HepG2 (cell line): ENCODE measurements around the gene EEF1E1. TPM values are rescaled to one million over a fixed set of nuclear protein-coding genes. Genes with fewer than 3 reads are reported as not detected.
A peak's percentile ranks its signal among the peaks of the same experiment; 100 is the strongest.

Source experiments
- ATAC-seq: fragments of 200-7000 bp; cut with Tn5 transposase; 3 replicates; pipeline ENCODE4 v1.9.1; 2020; ENCODE audit warnings: mild to moderate bottlenecking, moderate library complexity
- BruUV-seq: library from RNA; stranded (reverse); fragments of 400-500 nt; replicated peaks from 2 replicates; lab custom pipeline; 2021; lab: Mats Ljungman, UMichigan
- CTCF ChIA-PET: fragments of 300-600 bp; formaldehyde crosslinking; extraction: SDS; loops from one replicate; lab custom pipeline; 2021; ENCODE audit warnings: low total read pairs, inconsistent platforms, low intra/inter-chr PET ratio; lab: Yijun Ruan, JAX
- POLR2A ChIA-PET: fragments of 350-600 bp; sonication (Branson Sonifier 250); formaldehyde crosslinking; loops from one replicate; lab custom pipeline; 2020; ENCODE audit warnings: antibody characterized with exemption, inconsistent platforms; lab: Yijun Ruan, JAX
- DNase-seq: peaks from one replicate; pipeline ENCODE4 v3.0.0-alpha.2; 2015; ENCODE audit warnings: low spot score
- FAIRE-seq: peaks from 3 replicates; lab custom pipeline; 2011; peaks lifted over from hg19 to GRCh38; lab: Jason Lieb, UNC
- H2AFZ ChIP-seq: one replicate; pipeline ENCODE4 v1.6.1; 2011; ENCODE audit warnings: low read length, inconsistent platforms
- H3K27ac ChIP-seq: fragments of 300-600 bp; 3 replicates; pipeline ENCODE4 v1.8.0; 2011; ENCODE audit warnings: mixed run types, mild to moderate bottlenecking, mixed read lengths, low read length, inconsistent platforms; ENCODE audit not compliant: insufficient read depth; ENCODE audit errors: extremely low read length
- H3K27me3 ChIP-seq, 2 experiments: fragments of 200-600 bp in 1 of 2; 2 replicates in 1 of 2; 3 replicates in 1 of 2; pipeline versions ENCODE4 v1.6.0 to v1.8.0; 2011; ENCODE audit warnings: low read length in 2 of 2, mild to moderate bottlenecking in 2 of 2, moderate library complexity in 2 of 2, inconsistent platforms in 1 of 2; ENCODE audit not compliant: insufficient read depth in 2 of 2, control insufficient read depth in 1 of 2
- H3K36me3 ChIP-seq, 2 experiments: fragments of 200-600 bp in 1 of 2; replicated peaks in 1 of 2; 2 replicates in 1 of 2; 3 replicates in 1 of 2; pipeline versions ENCODE4 v1.5.1 to v1.8.0; 2011; ENCODE audit warnings: low read length in 2 of 2, inconsistent platforms in 1 of 2; ENCODE audit not compliant: insufficient read depth in 2 of 2, control insufficient read depth in 1 of 2
- H3K4me1 ChIP-seq: 2 replicates; pipeline ENCODE4 v1.5.1; 2012; ENCODE audit warnings: low read length, inconsistent platforms; ENCODE audit not compliant: insufficient read depth
- H3K4me2 ChIP-seq: 2 replicates; pipeline ENCODE4 v1.6.0; 2011; ENCODE audit warnings: low read depth, low read length, inconsistent platforms
- H3K4me3 ChIP-seq, 3 experiments: fragments of 200-600 bp in 1 of 3; sonication (generic), shearing (Covaris generic) in 1 of 3; replicated peaks in 1 of 3; 2 replicates each; pipeline ENCODE4 v1.5.1; 2011 to 2016; ENCODE audit warnings: low read length in 3 of 3, inconsistent platforms in 2 of 3, low read depth in 2 of 3, mild to moderate bottlenecking in 2 of 3, control low read depth in 1 of 3, mixed read lengths in 1 of 3; ENCODE audit not compliant: insufficient read depth in 1 of 3
- H3K79me2 ChIP-seq: one replicate; pipeline ENCODE4 v1.6.1; 2011; ENCODE audit warnings: low read length, inconsistent platforms; ENCODE audit not compliant: insufficient read depth
- H3K9ac ChIP-seq: 2 replicates; pipeline ENCODE4 v1.6.0; 2011; ENCODE audit warnings: mild to moderate bottlenecking, low read depth, low read length, inconsistent platforms; ENCODE audit not compliant: insufficient read depth
- H3K9me3 ChIP-seq: 2 replicates; pipeline ENCODE4 v1.5.1; 2012; ENCODE audit warnings: mild to moderate bottlenecking, low read length
- H4K20me1 ChIP-seq: 2 replicates; pipeline ENCODE4 v1.6.0; 2011; ENCODE audit warnings: inconsistent platforms, mild to moderate bottlenecking, low read length, moderate library complexity; ENCODE audit not compliant: insufficient read depth
- CEBPG ChIP-seq: IDR thresholded peaks from 2 replicates; pipeline ENCODE4 v1.6.1; 2016
- MYPOP ChIP-seq: sonication (generic); formaldehyde crosslinking; IDR thresholded peaks from 2 replicates; pipeline ENCODE4 v1.8.1; 2023; ENCODE audit warnings: mild to moderate bottlenecking, moderate library complexity, missing genetic modification reagents
- NCOA2 ChIP-seq: sonication (generic); formaldehyde crosslinking; IDR thresholded peaks from 2 replicates; pipeline ENCODE4 v1.8.0; 2022; ENCODE audit warnings: inconsistent platforms
- PHB2 ChIP-seq: fragments of 450-650 bp; IDR thresholded peaks from 2 replicates; pipeline ENCODE4 v1.6.1; 2018; ENCODE audit not compliant: partially characterized antibody
- SOX13 ChIP-seq, 3 experiments: fragments of 450-650 bp in 1 of 3; sonication (generic) in 1 of 3; formaldehyde crosslinking in 1 of 3; IDR thresholded peaks in 2 of 3; conservative IDR thresholded peaks in 1 of 3; 2 replicates each; pipeline versions ENCODE4 v1.5.0 to v1.6.1; 2016 to 2020; ENCODE audit warnings: antibody characterized with exemption in 1 of 3, mild to moderate bottlenecking in 1 of 3, missing compliant biosample characterization in 1 of 3, missing genetic modification reagents in 1 of 3, moderate library complexity in 1 of 3
- USF2 ChIP-seq, 2 experiments: sonication (generic) in 1 of 2; formaldehyde crosslinking in 1 of 2; IDR thresholded peaks; 2 replicates each; pipeline versions ENCODE4 v1.5.1 to v1.6.1; 2011 to 2020; ENCODE audit warnings: borderline replicate concordance in 1 of 2, low read depth in 1 of 2, low read length in 1 of 2, mild to moderate bottlenecking in 1 of 2, missing genetic modification reagents in 1 of 2, moderate library complexity in 1 of 2
- XRCC5 ChIP-seq: fragments of 200-400 bp; formaldehyde crosslinking; optimal IDR thresholded peaks from 2 replicates; pipeline ENCODE3; 2017; ENCODE audit warnings: mild to moderate bottlenecking, low read length
- ZNF143 ChIP-seq: sonication (generic); formaldehyde crosslinking; IDR thresholded peaks from 2 replicates; pipeline ENCODE4 v1.4.0; 2020; ENCODE audit warnings: missing genetic modification reagents
- ZNF431 ChIP-seq: sonication (generic); formaldehyde crosslinking; IDR thresholded peaks from 2 replicates; pipeline ENCODE4 v1.9.0; 2022; ENCODE audit warnings: missing genetic modification reagents, low read depth, mild to moderate bottlenecking, borderline replicate concordance
- ZNF501 ChIP-seq: sonication (generic); formaldehyde crosslinking; IDR thresholded peaks from 2 replicates; pipeline ENCODE4 v1.5.1; 2020; ENCODE audit warnings: mild to moderate bottlenecking, moderate library complexity, missing genetic modification reagents
- ZNF629 ChIP-seq: sonication (generic); formaldehyde crosslinking; conservative IDR thresholded peaks from 2 replicates; pipeline ENCODE4 v1.5.0; 2020; ENCODE audit warnings: missing genetic modification reagents
- ZNF773 ChIP-seq: sonication (generic); formaldehyde crosslinking; IDR thresholded peaks from 2 replicates; pipeline ENCODE4 v1.4.0; 2020; ENCODE audit warnings: missing genetic modification reagents, borderline replicate concordance
- ZNF788 ChIP-seq: sonication (generic); formaldehyde crosslinking; IDR thresholded peaks from 2 replicates; pipeline ENCODE4 v1.5.0; 2020; ENCODE audit warnings: mild to moderate bottlenecking, missing genetic modification reagents, borderline replicate concordance
- WGBS: methylation state at CpG from one replicate; pipeline ENCODE4 v1.1.6; 2017; ENCODE audit warnings: low lambda C conversion rate; 5-methylcytosine and 5-hydroxymethylcytosine counted together
- in situ Hi-C: cut with HindIII; loops from 2 replicates; pipeline ENCODE4 v1.10.0; 2017; ENCODE audit warnings: low pct_unique_long_range_greater_than_20kb; ENCODE audit not compliant: extremely low pct_ligation_motif_present
- intact Hi-C: fragments of 100-400 bp; cut with micrococcal nuclease; formaldehyde crosslinking; loops from one replicate; pipeline ENCODE4 v1.10.0; 2022; ENCODE audit not compliant: unreplicated experiment
- polyA plus RNA-seq, 8 experiments: library from polyadenylated mRNA; depleted of rRNA in 3 of 8; stranded (reverse) in 7 of 8; unstranded in 1 of 8; fragments of >200 nt; fragmentation: Illumina TruSeq in 4 of 8; extraction: Trizol in 4 of 8; gene quantifications; 2 replicates each; pipeline versions ENCODE4 v1.2.1 to v1.2.3, GENCODE V29; 2011 to 2016; ENCODE audit warnings: low read depth in 4 of 8, missing spikeins in 1 of 8, mixed read lengths in 1 of 8; ENCODE audit not compliant: insufficient read depth in 1 of 8
- total RNA-seq, 5 experiments: library from RNA; depleted of rRNA; stranded (reverse); fragments of >200 nt; fragmentation: Illumina TruSeq; extraction: Trizol; gene quantifications; 2 replicates each; pipeline ENCODE4 v1.2.3, GENCODE V29; 2016; ENCODE audit warnings: low read depth in 1 of 5
- TF ChIP-seq, protein P1 (sequence below): sonication (generic); formaldehyde crosslinking; IDR thresholded peaks from 2 replicates; pipeline ENCODE4 v1.4.0; 2020; ENCODE audit warnings: missing genetic modification reagents

Gene EEF1E1
- total and polyA plus RNA-seq, 2 of the 13 experiments (the other 11 are each of a cell fraction or from before 2014, with no cell fraction given): 128 to 188 TPM

DNA sequence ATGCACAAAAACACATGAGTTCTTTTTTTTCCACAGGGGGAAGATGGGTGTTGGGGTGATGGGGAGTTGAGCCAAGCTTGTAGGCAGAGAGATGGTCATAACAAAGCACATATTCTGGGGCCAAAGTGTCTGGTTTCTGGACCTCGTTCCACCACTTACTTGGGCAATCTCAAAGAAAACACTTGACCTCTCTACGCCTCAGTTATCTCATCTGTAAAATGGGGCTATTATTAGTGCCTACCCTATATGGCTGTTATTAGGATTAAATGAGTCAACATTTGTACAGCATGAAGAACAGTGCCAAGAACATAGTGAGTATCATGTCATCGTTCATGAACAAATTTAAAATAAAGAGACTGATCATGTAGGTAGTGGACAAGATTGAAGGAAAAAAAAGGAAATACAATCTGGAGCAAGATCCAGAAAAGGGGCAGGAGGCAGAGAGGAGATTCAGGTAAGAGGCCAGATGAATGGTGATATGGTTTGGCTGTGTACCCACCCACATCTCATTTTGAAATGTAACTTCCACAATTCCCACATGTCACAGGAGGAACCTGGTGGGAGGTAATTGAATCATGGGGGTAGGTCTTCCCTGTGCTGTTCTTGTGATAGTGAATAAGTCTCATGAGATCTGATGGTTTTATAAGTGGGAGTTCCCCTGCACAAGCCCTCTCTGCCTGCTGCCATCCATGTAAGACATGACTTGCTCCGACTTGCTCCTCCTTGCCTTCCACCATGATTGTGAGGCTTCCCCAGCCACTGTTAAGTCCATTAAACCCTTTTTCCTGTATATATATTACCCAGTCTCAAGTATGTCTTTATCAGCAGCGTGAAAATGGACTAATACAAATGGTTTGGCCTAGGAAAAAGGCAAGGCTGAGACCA lies 14.2 kb downstream of the EEF1E1 start:
- Histone ChIP-seq H4K20me1 (no peaks in the 10 kb centered on the region), H3K9ac (no peak overlapping the region), H2AFZ (no peak overlapping the region), H3K27me3 (no peaks in the 10 kb centered on the region), H3K79me2 (peaks cover 15% of the 10 kb centered on the region), H3K4me3 (no peak overlapping the region), H3K9me3 (no peaks in the 10 kb centered on the region), H3K4me1 (peaks cover 33% of the 10 kb centered on the region), H3K36me3 (peaks cover 24 to 59% of the 10 kb centered on the region in 2 experiments), H3K4me2 (no peak overlapping the region), H3K27ac (no peak overlapping the region)
- ChIA-PET POLR2A (interaction anchor here (1.0 to 1.5 kb wide), 3 partner anchors 14 to 23 kb away, joined by 3 to 7 read pairs (median 7); partner anchors contain the start of gene EEF1E1), CTCF (no interaction called here)
- FAIRE-seq: no peak
- ATAC-seq: no peak
- 98% methylated on average over 5 of the region's 5 CpGs for WGBS
- no TSS peak for BruUV-seq
- intact Hi-C loops (no loop called here), in situ Hi-C loops (no loop called here)
- TF ChIP-seq ZNF788: no peak
- no peak for TF ChIP-seq CEBPG (CRISPR knock-in tag)
- no peak for TF ChIP-seq SOX13 (IDR thresholded peaks at IDR 0.05)
- no peak for TF ChIP-seq SOX13 (CRISPR knock-in tag; conservative IDR thresholded peaks at IDR 0.05 in 1 of 2, IDR thresholded peaks at IDR 0.05 in 1 of 2)
- peak; percentile 99 for TF ChIP-seq ZNF431 (CRISPR knock-in tag)
- no peak for TF ChIP-seq XRCC5
- no peak for TF ChIP-seq ZNF773
- no peak for TF ChIP-seq USF2 (IDR thresholded peaks at IDR 0.05; ENCODE audit: low read depth, low read length)
- no peak for TF ChIP-seq USF2 (CRISPR knock-in tag; IDR thresholded peaks at IDR 0.05; ENCODE audit: borderline replicate concordance)
- no peak for TF ChIP-seq MYPOP (CRISPR knock-in tag)
- TF ChIP-seq, protein P1, sequence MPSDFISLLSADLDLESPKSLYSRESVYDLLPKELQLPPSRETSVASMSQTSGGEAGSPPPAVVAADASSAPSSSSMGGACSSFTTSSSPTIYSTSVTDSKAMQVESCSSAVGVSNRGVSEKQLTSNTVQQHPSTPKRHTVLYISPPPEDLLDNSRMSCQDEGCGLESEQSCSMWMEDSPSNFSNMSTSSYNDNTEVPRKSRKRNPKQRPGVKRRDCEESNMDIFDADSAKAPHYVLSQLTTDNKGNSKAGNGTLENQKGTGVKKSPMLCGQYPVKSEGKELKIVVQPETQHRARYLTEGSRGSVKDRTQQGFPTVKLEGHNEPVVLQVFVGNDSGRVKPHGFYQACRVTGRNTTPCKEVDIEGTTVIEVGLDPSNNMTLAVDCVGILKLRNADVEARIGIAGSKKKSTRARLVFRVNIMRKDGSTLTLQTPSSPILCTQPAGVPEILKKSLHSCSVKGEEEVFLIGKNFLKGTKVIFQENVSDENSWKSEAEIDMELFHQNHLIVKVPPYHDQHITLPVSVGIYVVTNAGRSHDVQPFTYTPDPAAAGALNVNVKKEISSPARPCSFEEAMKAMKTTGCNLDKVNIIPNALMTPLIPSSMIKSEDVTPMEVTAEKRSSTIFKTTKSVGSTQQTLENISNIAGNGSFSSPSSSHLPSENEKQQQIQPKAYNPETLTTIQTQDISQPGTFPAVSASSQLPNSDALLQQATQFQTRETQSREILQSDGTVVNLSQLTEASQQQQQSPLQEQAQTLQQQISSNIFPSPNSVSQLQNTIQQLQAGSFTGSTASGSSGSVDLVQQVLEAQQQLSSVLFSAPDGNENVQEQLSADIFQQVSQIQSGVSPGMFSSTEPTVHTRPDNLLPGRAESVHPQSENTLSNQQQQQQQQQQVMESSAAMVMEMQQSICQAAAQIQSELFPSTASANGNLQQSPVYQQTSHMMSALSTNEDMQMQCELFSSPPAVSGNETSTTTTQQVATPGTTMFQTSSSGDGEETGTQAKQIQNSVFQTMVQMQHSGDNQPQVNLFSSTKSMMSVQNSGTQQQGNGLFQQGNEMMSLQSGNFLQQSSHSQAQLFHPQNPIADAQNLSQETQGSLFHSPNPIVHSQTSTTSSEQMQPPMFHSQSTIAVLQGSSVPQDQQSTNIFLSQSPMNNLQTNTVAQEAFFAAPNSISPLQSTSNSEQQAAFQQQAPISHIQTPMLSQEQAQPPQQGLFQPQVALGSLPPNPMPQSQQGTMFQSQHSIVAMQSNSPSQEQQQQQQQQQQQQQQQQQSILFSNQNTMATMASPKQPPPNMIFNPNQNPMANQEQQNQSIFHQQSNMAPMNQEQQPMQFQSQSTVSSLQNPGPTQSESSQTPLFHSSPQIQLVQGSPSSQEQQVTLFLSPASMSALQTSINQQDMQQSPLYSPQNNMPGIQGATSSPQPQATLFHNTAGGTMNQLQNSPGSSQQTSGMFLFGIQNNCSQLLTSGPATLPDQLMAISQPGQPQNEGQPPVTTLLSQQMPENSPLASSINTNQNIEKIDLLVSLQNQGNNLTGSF (CRISPR knock-in tag): no peak
- TF ChIP-seq ZNF143: no peak
- TF ChIP-seq ZNF629 (CRISPR knock-in tag): peak; percentile 76
- TF ChIP-seq NCOA2 (CRISPR knock-in tag): no peak
- TF ChIP-seq ZNF501 (CRISPR knock-in tag): no peak
- TF ChIP-seq PHB2: no peak
- DNase-seq: no peak
